GM23338 (cell line): ENCODE results near the gene FYN. TPM values are rescaled to one million over a fixed set of nuclear protein-coding genes. Genes with fewer than 3 reads are reported as not detected.

Experiments used
- ATAC-seq: fragments of 200-7000 bp; cut with Tn5 transposase; 3 replicates; pipeline ENCODE4 v1.9.1; 2020
- DNase-seq: peaks from one replicate; pipeline ENCODE4 v3.0.0-alpha.2; 2015; ENCODE audit warnings: low spot score
- H2AFZ ChIP-seq: fragments of 200-600 bp; sonication (generic); 2 replicates; pipeline ENCODE4 v1.8.0; 2016; ENCODE audit warnings: antibody characterized with exemption, mild to moderate bottlenecking, moderate library complexity
- H3F3A ChIP-seq: fragments of 200-600 bp; sonication (generic); replicated peaks from 2 replicates; pipeline ENCODE4 v1.8.0; 2017; ENCODE audit warnings: antibody characterized with exemption, mixed run types, low read depth
- H3K27ac ChIP-seq: fragments of 200-600 bp; sonication (generic); 2 replicates; pipeline ENCODE4 v1.6.1; 2016; ENCODE audit warnings: low read depth
- H3K27me3 ChIP-seq: fragments of 200-600 bp; sonication (generic); 2 replicates; pipeline ENCODE4 v1.8.0; 2016; ENCODE audit warnings: mild to moderate bottlenecking, mixed run types, moderate library complexity; ENCODE audit not compliant: insufficient read depth
- H3K36me3 ChIP-seq: fragments of 200-600 bp; sonication (generic); 2 replicates; pipeline ENCODE4 v1.8.0; 2016; ENCODE audit warnings: mild to moderate bottlenecking; ENCODE audit not compliant: insufficient read depth
- H3K4me1 ChIP-seq: fragments of 200-600 bp; sonication (generic); 2 replicates; pipeline ENCODE4 v1.8.0; 2016; ENCODE audit warnings: mild to moderate bottlenecking, moderate library complexity; ENCODE audit not compliant: insufficient read depth
- H3K4me2 ChIP-seq: fragments of 200-600 bp; sonication (generic); 2 replicates; pipeline ENCODE4 v1.7.1; 2017; ENCODE audit warnings: mixed run types
- H3K4me3 ChIP-seq: fragments of 200-600 bp; sonication (generic); 2 replicates; pipeline ENCODE4 v1.6.1; 2016; ENCODE audit warnings: mixed run types
- H3K79me2 ChIP-seq: fragments of 200-600 bp; sonication (generic); replicated peaks from 2 replicates; pipeline ENCODE4 v1.8.0; 2017; ENCODE audit warnings: mild to moderate bottlenecking; ENCODE audit not compliant: insufficient read depth
- H3K9me2 ChIP-seq: fragments of 200-600 bp; sonication (generic); 2 replicates; pipeline ENCODE4 v1.8.0; 2017; ENCODE audit not compliant: insufficient read depth
- H4K20me1 ChIP-seq: fragments of 200-600 bp; sonication (generic); replicated peaks from 2 replicates; pipeline ENCODE4 v1.8.0; 2017; ENCODE audit warnings: mild to moderate bottlenecking; ENCODE audit not compliant: insufficient read depth
- H3K27ac Mint-ChIP-seq: 2 replicates; pipeline ENCODE4 v1.8.0; 2020; ENCODE audit warnings: inconsistent platforms, mild to moderate bottlenecking, moderate library complexity, mixed read lengths
- H3K27me3 Mint-ChIP-seq: 3 replicates; pipeline ENCODE4 v1.8.0; 2022; ENCODE audit warnings: low read depth, mild to moderate bottlenecking, moderate library complexity, mixed read lengths, inconsistent platforms; ENCODE audit not compliant: insufficient read depth, poor library complexity
- H3K36me3 Mint-ChIP-seq: 3 replicates; pipeline ENCODE4 v1.8.0; 2021; ENCODE audit warnings: low read depth, mild to moderate bottlenecking, inconsistent platforms, moderate library complexity, mixed read lengths
- H3K4me1 Mint-ChIP-seq: 3 replicates; pipeline ENCODE4 v1.8.0; 2020; ENCODE audit warnings: mild to moderate bottlenecking, inconsistent platforms, mixed read lengths
- H3K4me3 Mint-ChIP-seq: 3 replicates; pipeline ENCODE4 v1.8.0; 2021; ENCODE audit warnings: moderate library complexity, mild to moderate bottlenecking, inconsistent platforms, mixed read lengths
- H3K9me3 Mint-ChIP-seq: 3 replicates; pipeline ENCODE4 v1.8.0; 2020; ENCODE audit warnings: moderate library complexity, mild to moderate bottlenecking, inconsistent platforms, mixed read lengths
- CREB1 ChIP-seq: fragments of 250-450 bp; sonication (Bioruptor Pico); IDR thresholded peaks from 2 replicates; pipeline ENCODE4 v1.5.0; 2020; ENCODE audit warnings: low read depth, mild to moderate bottlenecking, moderate library complexity
- EZH2 ChIP-seq: fragments of 200-600 bp; sonication (generic); IDR thresholded peaks from one replicate; pipeline ENCODE4 v1.8.0; 2017; ENCODE audit warnings: antibody characterized with exemption, mild to moderate bottlenecking, low read depth; ENCODE audit not compliant: unreplicated experiment
- EZH2phosphoT487 ChIP-seq: fragments of 200-600 bp; sonication (generic); IDR thresholded peaks from one replicate; pipeline ENCODE4 v1.8.1; 2018; ENCODE audit warnings: antibody characterized with exemption; ENCODE audit not compliant: unreplicated experiment
- JUNB ChIP-seq: IDR thresholded peaks from one replicate; pipeline ENCODE4 v1.6.1; 2016; ENCODE audit warnings: antibody characterized with exemption; ENCODE audit not compliant: unreplicated experiment
- NANOG ChIP-seq: IDR thresholded peaks from 2 replicates; pipeline ENCODE4 v1.6.1; 2016; ENCODE audit warnings: antibody characterized with exemption, borderline replicate concordance
- POLR2AphosphoS5 ChIP-seq: IDR thresholded peaks from 2 replicates; pipeline ENCODE4 v1.6.1; 2016; ENCODE audit warnings: antibody characterized with exemption, low read depth
- STAT1 ChIP-seq: IDR thresholded peaks from one replicate; pipeline ENCODE4 v1.6.1; 2016; ENCODE audit warnings: antibody characterized with exemption; ENCODE audit not compliant: unreplicated experiment
- ZNF114 ChIP-seq: fragments of 250-450 bp; sonication (Bioruptor Pico); IDR thresholded peaks from 2 replicates; pipeline ENCODE4 v1.5.0; 2020; ENCODE audit warnings: mild to moderate bottlenecking, moderate library complexity
- ZNF331 ChIP-seq: fragments of 250-450 bp; sonication (Bioruptor Pico); IDR thresholded peaks from 2 replicates; pipeline ENCODE4 v1.5.0; 2020; ENCODE audit warnings: low read depth, mild to moderate bottlenecking, moderate library complexity
- polyA plus RNA-seq: library from polyadenylated mRNA; unstranded; fragments of >200 nt; fragmentation: Nextera tagmentation; extraction: Ambion mirVana; gene quantifications from 2 replicates; pipeline ENCODE4 v1.2.1, GENCODE V29; 2016
- total RNA-seq: library from RNA; depleted of rRNA; stranded (reverse); fragments of >200 nt; shearing (Covaris generic); gene quantifications from 2 replicates; pipeline ENCODE4 v1.2.3, GENCODE V29; 2014
- TF ChIP-seq, protein P1 (sequence below): IDR thresholded peaks from one replicate; pipeline ENCODE4 v1.6.1; 2018; ENCODE audit warnings: antibody characterized with exemption; ENCODE audit not compliant: unreplicated experiment
- TF ChIP-seq, protein P2 (sequence below), 2 experiments: fragments of 200-600 bp in 1 of 2; sonication (generic) in 1 of 2; conservative IDR thresholded peaks; 2 replicates each; pipeline versions ENCODE4 v1.5.1 to v1.6.1; 2016 to 2017; ENCODE audit warnings: antibody characterized with exemption in 2 of 2, low read depth in 2 of 2, mild to moderate bottlenecking in 2 of 2, moderate library complexity in 1 of 2
- TF ChIP-seq, protein P3 (sequence below): IDR thresholded peaks from 2 replicates; pipeline ENCODE4 v1.6.1; 2016; ENCODE audit warnings: antibody characterized with exemption
- TF ChIP-seq, protein P4 (sequence below): fragments of 250-450 bp; sonication (Bioruptor Pico); IDR thresholded peaks from 2 replicates; pipeline ENCODE4 v1.5.0; 2020; ENCODE audit warnings: mild to moderate bottlenecking, moderate library complexity

The FYN gene
- total and polyA plus RNA-seq, 2 experiments from 2014 or later: 46.8 to 143 TPM

DNA sequence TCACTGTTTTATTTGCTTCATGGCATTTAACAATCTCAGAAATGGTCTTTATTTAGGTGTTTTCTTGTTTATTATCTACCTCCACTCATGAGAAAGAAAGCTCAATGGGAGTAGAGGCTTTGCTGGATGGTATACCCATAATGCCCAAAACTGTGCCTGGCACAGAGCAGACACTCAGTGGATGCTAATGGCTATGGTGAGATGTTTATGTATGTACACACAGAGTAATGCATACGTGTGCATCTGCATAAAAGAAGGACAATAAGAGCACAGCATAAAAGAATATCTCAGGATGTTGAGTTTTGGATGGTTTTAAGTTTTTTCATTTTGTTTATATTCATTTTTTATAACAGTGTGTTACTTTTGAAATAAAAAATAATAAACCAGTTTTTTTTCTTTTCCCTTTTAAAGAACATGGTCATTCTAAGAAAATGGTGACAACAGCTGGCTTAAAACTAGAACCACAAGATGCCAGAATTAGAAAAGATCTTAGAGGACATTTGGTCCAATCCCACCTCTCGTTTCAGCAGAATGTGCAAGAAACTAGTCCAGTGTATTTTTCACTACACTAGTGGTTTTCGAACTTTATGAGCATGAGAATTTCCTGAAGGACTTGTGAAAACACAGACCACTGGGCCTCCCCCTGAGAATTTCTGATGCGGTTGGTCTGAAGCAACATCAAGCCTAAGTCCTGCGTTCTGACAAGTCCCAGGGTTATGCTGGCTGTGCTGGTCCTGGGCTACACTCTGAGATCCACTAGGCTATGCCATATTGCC, 131.9 kb downstream of the FYN start:
- peaks cover 10% of the 10 kb centered on the region for H3K79me2 ChIP-seq
- H3K4me1 ChIP-seq: peaks cover 10% of the 10 kb centered on the region
- no peak overlapping the region for H2AFZ ChIP-seq
- H4K20me1 ChIP-seq: no peaks in the 10 kb centered on the region
- DNase-seq (no peak), ATAC-seq (no peak)
- H3K36me3 Mint-ChIP-seq: peaks cover 15% of the 10 kb centered on the region; the same call in 2 of the 3 replicates
- no peak overlapping the region for H3K27ac Mint-ChIP-seq
- no peaks in the 10 kb centered on the region for H3K27me3 Mint-ChIP-seq
- no peaks in the 10 kb centered on the region for H3K27me3 ChIP-seq
- no peaks in the 10 kb centered on the region for H3K36me3 ChIP-seq
- no peak overlapping the region for H3K4me3 Mint-ChIP-seq
- no peak overlapping the region for H3K4me3 ChIP-seq
- no peaks in the 10 kb centered on the region for H3F3A ChIP-seq
- no peak overlapping the region for H3K4me2 ChIP-seq
- no peak for TF ChIP-seq CREB1 (CRISPR knock-in tag)
- TF ChIP-seq, protein P1, sequence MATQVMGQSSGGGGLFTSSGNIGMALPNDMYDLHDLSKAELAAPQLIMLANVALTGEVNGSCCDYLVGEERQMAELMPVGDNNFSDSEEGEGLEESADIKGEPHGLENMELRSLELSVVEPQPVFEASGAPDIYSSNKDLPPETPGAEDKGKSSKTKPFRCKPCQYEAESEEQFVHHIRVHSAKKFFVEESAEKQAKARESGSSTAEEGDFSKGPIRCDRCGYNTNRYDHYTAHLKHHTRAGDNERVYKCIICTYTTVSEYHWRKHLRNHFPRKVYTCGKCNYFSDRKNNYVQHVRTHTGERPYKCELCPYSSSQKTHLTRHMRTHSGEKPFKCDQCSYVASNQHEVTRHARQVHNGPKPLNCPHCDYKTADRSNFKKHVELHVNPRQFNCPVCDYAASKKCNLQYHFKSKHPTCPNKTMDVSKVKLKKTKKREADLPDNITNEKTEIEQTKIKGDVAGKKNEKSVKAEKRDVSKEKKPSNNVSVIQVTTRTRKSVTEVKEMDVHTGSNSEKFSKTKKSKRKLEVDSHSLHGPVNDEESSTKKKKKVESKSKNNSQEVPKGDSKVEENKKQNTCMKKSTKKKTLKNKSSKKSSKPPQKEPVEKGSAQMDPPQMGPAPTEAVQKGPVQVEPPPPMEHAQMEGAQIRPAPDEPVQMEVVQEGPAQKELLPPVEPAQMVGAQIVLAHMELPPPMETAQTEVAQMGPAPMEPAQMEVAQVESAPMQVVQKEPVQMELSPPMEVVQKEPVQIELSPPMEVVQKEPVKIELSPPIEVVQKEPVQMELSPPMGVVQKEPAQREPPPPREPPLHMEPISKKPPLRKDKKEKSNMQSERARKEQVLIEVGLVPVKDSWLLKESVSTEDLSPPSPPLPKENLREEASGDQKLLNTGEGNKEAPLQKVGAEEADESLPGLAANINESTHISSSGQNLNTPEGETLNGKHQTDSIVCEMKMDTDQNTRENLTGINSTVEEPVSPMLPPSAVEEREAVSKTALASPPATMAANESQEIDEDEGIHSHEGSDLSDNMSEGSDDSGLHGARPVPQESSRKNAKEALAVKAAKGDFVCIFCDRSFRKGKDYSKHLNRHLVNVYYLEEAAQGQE: no peak
- TF ChIP-seq ZNF331 (CRISPR knock-in tag): no peak
- TF ChIP-seq EZH2: no peak
- TF ChIP-seq, protein P2, sequence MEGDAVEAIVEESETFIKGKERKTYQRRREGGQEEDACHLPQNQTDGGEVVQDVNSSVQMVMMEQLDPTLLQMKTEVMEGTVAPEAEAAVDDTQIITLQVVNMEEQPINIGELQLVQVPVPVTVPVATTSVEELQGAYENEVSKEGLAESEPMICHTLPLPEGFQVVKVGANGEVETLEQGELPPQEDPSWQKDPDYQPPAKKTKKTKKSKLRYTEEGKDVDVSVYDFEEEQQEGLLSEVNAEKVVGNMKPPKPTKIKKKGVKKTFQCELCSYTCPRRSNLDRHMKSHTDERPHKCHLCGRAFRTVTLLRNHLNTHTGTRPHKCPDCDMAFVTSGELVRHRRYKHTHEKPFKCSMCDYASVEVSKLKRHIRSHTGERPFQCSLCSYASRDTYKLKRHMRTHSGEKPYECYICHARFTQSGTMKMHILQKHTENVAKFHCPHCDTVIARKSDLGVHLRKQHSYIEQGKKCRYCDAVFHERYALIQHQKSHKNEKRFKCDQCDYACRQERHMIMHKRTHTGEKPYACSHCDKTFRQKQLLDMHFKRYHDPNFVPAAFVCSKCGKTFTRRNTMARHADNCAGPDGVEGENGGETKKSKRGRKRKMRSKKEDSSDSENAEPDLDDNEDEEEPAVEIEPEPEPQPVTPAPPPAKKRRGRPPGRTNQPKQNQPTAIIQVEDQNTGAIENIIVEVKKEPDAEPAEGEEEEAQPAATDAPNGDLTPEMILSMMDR (conservative IDR thresholded peaks at IDR 0.05; ENCODE audit: low read depth in 2 of 2): no peak
- TF ChIP-seq, protein P3, sequence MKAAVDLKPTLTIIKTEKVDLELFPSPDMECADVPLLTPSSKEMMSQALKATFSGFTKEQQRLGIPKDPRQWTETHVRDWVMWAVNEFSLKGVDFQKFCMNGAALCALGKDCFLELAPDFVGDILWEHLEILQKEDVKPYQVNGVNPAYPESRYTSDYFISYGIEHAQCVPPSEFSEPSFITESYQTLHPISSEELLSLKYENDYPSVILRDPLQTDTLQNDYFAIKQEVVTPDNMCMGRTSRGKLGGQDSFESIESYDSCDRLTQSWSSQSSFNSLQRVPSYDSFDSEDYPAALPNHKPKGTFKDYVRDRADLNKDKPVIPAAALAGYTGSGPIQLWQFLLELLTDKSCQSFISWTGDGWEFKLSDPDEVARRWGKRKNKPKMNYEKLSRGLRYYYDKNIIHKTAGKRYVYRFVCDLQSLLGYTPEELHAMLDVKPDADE: no peak
- no peak for TF ChIP-seq NANOG
- TF ChIP-seq STAT1: no peak
- TF ChIP-seq ZNF114: no peak
- TF ChIP-seq EZH2phosphoT487: no peak
- TF ChIP-seq POLR2AphosphoS5: no peak
- TF ChIP-seq, protein P4, sequence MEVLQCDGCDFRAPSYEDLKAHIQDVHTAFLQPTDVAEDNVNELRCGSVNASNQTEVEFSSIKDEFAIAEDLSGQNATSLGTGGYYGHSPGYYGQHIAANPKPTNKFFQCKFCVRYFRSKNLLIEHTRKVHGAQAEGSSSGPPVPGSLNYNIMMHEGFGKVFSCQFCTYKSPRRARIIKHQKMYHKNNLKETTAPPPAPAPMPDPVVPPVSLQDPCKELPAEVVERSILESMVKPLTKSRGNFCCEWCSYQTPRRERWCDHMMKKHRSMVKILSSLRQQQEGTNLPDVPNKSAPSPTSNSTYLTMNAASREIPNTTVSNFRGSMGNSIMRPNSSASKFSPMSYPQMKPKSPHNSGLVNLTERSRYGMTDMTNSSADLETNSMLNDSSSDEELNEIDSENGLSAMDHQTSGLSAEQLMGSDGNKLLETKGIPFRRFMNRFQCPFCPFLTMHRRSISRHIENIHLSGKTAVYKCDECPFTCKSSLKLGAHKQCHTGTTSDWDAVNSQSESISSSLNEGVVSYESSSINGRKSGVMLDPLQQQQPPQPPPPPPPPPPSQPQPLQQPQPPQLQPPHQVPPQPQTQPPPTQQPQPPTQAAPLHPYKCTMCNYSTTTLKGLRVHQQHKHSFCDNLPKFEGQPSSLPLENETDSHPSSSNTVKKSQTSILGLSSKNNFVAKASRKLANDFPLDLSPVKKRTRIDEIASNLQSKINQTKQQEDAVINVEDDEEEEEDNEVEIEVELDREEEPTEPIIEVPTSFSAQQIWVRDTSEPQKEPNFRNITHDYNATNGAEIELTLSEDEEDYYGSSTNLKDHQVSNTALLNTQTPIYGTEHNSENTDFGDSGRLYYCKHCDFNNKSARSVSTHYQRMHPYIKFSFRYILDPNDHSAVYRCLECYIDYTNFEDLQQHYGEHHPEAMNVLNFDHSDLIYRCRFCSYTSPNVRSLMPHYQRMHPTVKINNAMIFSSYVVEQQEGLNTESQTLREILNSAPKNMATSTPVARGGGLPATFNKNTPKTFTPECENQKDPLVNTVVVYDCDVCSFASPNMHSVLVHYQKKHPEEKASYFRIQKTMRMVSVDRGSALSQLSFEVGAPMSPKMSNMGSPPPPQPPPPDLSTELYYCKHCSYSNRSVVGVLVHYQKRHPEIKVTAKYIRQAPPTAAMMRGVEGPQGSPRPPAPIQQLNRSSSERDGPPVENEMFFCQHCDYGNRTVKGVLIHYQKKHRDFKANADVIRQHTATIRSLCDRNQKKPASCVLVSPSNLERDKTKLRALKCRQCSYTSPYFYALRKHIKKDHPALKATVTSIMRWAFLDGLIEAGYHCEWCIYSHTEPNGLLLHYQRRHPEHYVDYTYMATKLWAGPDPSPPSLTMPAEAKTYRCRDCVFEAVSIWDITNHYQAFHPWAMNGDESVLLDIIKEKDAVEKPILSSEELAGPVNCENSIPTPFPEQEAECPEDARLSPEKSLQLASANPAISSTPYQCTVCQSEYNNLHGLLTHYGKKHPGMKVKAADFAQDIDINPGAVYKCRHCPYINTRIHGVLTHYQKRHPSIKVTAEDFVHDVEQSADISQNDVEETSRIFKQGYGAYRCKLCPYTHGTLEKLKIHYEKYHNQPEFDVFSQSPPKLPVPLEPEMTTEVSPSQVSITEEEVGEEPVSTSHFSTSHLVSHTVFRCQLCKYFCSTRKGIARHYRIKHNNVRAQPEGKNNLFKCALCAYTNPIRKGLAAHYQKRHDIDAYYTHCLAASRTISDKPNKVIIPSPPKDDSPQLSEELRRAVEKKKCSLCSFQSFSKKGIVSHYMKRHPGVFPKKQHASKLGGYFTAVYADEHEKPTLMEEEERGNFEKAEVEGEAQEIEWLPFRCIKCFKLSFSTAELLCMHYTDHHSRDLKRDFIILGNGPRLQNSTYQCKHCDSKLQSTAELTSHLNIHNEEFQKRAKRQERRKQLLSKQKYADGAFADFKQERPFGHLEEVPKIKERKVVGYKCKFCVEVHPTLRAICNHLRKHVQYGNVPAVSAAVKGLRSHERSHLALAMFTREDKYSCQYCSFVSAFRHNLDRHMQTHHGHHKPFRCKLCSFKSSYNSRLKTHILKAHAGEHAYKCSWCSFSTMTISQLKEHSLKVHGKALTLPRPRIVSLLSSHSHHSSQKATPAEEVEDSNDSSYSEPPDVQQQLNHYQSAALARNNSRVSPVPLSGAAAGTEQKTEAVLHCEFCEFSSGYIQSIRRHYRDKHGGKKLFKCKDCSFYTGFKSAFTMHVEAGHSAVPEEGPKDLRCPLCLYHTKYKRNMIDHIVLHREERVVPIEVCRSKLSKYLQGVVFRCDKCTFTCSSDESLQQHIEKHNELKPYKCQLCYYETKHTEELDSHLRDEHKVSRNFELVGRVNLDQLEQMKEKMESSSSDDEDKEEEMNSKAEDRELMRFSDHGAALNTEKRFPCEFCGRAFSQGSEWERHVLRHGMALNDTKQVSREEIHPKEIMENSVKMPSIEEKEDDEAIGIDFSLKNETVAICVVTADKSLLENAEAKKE: no peak
- no peak for TF ChIP-seq JUNB
- H3K27ac ChIP-seq: no peak overlapping the region
- H3K4me1 Mint-ChIP-seq: peaks cover 21% of the 10 kb centered on the region
- no peaks in the 10 kb centered on the region for H3K9me2 ChIP-seq
- no peaks in the 10 kb centered on the region for H3K9me3 Mint-ChIP-seq
